Measurements from ENCODE around the gene REPIN1. TPM values are rescaled to one million over a fixed set of nuclear protein-coding genes. Genes with fewer than 3 reads are reported as not detected.

REPIN1 gene
- total and polyA plus RNA-seq, 9 of the 15 experiments (the other 6 are each of a cell fraction or from before 2014, with no cell fraction given), result 8.1 to 283 (median 94.3) TPM

- no peak for TF ChIP-seq PATZ1 (CRISPR knock-in tag; IDR thresholded peaks at IDR 0.05; ENCODE audit: borderline replicate concordance)
- TF ChIP-seq ASH1L (IDR thresholded peaks at IDR 0.05; ENCODE audit: borderline replicate concordance, low read depth, partially characterized antibody), result no peak
- peak; percentile 95 for TF ChIP-seq ETS1 (conservative IDR thresholded peaks at IDR 0.05; ENCODE audit: control insufficient read depth, low read depth, low read length)
- TF ChIP-seq ZNF561 (CRISPR knock-in tag; conservative IDR thresholded peaks at IDR 0.05), result 0 out of 2 replicates have a peak, but pooled peaks have one; percentile 40
- no peak for TF ChIP-seq NCOA6 (IDR thresholded peaks at IDR 0.05)
- TF ChIP-seq CEBPG (CRISPR knock-in tag; IDR thresholded peaks at IDR 0.05), result 0 out of 2 replicates have a peak, but pooled peaks have one; percentile 24
- 0 out of 4 replicates have a peak, but pooled peaks of 1 of the 2 experiments have one; percentile 50 for TF ChIP-seq CEBPG (tag; conservative IDR thresholded peaks at IDR 0.05 in 1 of 2, IDR thresholded peaks at IDR 0.05 in 1 of 2)
- no peak for TF ChIP-seq ZNF197 (CRISPR knock-in tag; IDR thresholded peaks at IDR 0.05; ENCODE audit: low read depth)
- TF ChIP-seq SETDB1 (IDR thresholded peaks at IDR 0.05; ENCODE audit: low read length), result no peak
- TF ChIP-seq, protein P1, sequence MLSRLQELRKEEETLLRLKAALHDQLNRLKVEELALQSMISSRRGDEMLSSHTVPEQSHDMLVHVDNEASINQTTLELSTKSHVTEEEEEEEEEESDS (CRISPR knock-in tag; IDR thresholded peaks at IDR 0.05), result no peak
- TF ChIP-seq FOXA1 (IDR thresholded peaks at IDR 0.05; ENCODE audit: borderline replicate concordance), result no peak
- TF ChIP-seq MCM5 (IDR thresholded peaks at IDR 0.05; ENCODE audit: low read depth), result no peak
- TF ChIP-seq ZNF699 (CRISPR knock-in tag; IDR thresholded peaks at IDR 0.05; ENCODE audit: insufficient replicate concordance), result no peak
- TF ChIP-seq ZNF507 (tag; conservative IDR thresholded peaks at IDR 0.05), result no peak
- TF ChIP-seq, protein P2, sequence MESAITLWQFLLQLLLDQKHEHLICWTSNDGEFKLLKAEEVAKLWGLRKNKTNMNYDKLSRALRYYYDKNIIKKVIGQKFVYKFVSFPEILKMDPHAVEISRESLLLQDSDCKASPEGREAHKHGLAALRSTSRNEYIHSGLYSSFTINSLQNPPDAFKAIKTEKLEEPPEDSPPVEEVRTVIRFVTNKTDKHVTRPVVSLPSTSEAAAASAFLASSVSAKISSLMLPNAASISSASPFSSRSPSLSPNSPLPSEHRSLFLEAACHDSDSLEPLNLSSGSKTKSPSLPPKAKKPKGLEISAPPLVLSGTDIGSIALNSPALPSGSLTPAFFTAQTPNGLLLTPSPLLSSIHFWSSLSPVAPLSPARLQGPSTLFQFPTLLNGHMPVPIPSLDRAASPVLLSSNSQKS (CRISPR knock-in tag; IDR thresholded peaks at IDR 0.05), result no peak
- TF ChIP-seq ARID3A (IDR thresholded peaks at IDR 0.05; ENCODE audit: borderline replicate concordance, low read depth, low read length), result no peak
- TF ChIP-seq, protein P3, sequence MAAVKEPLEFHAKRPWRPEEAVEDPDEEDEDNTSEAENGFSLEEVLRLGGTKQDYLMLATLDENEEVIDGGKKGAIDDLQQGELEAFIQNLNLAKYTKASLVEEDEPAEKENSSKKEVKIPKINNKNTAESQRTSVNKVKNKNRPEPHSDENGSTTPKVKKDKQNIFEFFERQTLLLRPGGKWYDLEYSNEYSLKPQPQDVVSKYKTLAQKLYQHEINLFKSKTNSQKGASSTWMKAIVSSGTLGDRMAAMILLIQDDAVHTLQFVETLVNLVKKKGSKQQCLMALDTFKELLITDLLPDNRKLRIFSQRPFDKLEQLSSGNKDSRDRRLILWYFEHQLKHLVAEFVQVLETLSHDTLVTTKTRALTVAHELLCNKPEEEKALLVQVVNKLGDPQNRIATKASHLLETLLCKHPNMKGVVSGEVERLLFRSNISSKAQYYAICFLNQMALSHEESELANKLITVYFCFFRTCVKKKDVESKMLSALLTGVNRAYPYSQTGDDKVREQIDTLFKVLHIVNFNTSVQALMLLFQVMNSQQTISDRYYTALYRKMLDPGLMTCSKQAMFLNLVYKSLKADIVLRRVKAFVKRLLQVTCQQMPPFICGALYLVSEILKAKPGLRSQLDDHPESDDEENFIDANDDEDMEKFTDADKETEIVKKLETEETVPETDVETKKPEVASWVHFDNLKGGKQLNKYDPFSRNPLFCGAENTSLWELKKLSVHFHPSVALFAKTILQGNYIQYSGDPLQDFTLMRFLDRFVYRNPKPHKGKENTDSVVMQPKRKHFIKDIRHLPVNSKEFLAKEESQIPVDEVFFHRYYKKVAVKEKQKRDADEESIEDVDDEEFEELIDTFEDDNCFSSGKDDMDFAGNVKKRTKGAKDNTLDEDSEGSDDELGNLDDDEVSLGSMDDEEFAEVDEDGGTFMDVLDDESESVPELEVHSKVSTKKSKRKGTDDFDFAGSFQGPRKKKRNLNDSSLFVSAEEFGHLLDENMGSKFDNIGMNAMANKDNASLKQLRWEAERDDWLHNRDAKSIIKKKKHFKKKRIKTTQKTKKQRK (IDR thresholded peaks at IDR 0.05; ENCODE audit: borderline replicate concordance, low read depth, low read length), result no peak
Observed at GRCh38 chr7:150368096-150368883, at the start of gene REPIN1 (continued).

Data from K562 (cell line).